Nephron (organoid): ENCODE measurements around the gene MORN1.
A peak's percentile ranks its signal among the peaks of the same experiment; 100 is the strongest.

ENCODE experiments used
- H3K27ac Mint-ChIP-seq, 3 experiments: 2 replicates each; pipeline ENCODE4 v1.8.0; 2020; ENCODE audit warnings: mixed read lengths in 3 of 3, mild to moderate bottlenecking in 2 of 3, moderate library complexity in 1 of 3
- H3K27me3 Mint-ChIP-seq: 2 replicates; pipeline ENCODE4 v1.8.0; 2021; ENCODE audit warnings: low read depth, mild to moderate bottlenecking, moderate library complexity, mixed read lengths
- H3K36me3 Mint-ChIP-seq: 2 replicates; pipeline ENCODE4 v1.8.0; 2020; ENCODE audit warnings: low read depth, mixed read lengths
- H3K4me1 Mint-ChIP-seq: 2 replicates; pipeline ENCODE4 v1.8.0; 2020; ENCODE audit warnings: mixed read lengths
- H3K4me3 Mint-ChIP-seq, 3 experiments: 2 replicates each; pipeline ENCODE4 v1.8.0; 2020; ENCODE audit warnings: mild to moderate bottlenecking in 3 of 3, mixed read lengths in 3 of 3, moderate library complexity in 2 of 3
- H3K9me3 Mint-ChIP-seq: 2 replicates; pipeline ENCODE4 v1.8.0; 2020; ENCODE audit warnings: mixed read lengths
- TF ChIP-seq, protein P1 (sequence below), 3 experiments: fragments of 200-600 bp; sonication (generic); IDR thresholded peaks; one replicate each; pipeline ENCODE4 v1.5.0; 2021; ENCODE audit warnings: antibody characterized with exemption in 3 of 3; ENCODE audit not compliant: unreplicated experiment in 3 of 3

Gene MORN1

DNA sequence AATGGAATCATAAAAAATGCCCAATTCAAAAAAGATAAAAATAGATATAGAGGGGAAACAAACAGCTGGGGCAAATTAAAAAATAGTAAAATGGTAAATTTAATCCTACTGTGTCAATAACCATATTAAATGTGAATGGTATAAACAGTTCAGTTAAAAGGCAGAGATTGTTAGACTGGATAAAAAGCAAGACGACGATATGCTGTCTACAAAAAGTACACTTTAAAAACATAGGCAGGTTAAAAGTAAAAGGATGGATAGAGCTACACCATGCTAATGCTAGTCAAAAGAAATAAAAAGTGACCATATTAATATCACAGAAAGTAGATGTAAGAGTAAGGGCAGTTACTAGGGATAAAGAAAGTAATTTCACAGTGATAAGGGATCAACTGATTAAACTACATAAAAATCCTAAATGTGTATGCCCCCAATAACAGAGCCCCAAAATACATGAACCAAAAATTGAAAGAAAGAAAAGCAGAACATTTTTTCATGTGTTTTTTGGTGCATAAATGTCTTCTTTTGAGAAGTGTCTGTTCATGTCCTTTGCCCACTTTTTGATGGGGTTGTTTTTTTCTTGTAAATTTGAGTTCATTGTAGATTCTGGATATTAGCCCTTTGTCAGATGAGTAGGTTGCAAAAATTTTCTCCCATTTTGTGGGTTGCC lies 27.4 kb downstream of the MORN1 start:
- H3K36me3 Mint-ChIP-seq = peaks cover 64% of the 10 kb centered on the region
- H3K4me3 Mint-ChIP-seq = no peak overlapping the region
- TF ChIP-seq, protein P1, sequence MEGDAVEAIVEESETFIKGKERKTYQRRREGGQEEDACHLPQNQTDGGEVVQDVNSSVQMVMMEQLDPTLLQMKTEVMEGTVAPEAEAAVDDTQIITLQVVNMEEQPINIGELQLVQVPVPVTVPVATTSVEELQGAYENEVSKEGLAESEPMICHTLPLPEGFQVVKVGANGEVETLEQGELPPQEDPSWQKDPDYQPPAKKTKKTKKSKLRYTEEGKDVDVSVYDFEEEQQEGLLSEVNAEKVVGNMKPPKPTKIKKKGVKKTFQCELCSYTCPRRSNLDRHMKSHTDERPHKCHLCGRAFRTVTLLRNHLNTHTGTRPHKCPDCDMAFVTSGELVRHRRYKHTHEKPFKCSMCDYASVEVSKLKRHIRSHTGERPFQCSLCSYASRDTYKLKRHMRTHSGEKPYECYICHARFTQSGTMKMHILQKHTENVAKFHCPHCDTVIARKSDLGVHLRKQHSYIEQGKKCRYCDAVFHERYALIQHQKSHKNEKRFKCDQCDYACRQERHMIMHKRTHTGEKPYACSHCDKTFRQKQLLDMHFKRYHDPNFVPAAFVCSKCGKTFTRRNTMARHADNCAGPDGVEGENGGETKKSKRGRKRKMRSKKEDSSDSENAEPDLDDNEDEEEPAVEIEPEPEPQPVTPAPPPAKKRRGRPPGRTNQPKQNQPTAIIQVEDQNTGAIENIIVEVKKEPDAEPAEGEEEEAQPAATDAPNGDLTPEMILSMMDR (IDR thresholded peaks at IDR 0.05; ENCODE audit: unreplicated experiment in 3 of 3) = no peak
- peaks cover 14% of the 10 kb centered on the region for H3K4me1 Mint-ChIP-seq
- no peaks in the 10 kb centered on the region for H3K27me3 Mint-ChIP-seq
- H3K9me3 Mint-ChIP-seq = peaks cover 23% of the 10 kb centered on the region
- no peak overlapping the region for H3K27ac Mint-ChIP-seq

DNA sequence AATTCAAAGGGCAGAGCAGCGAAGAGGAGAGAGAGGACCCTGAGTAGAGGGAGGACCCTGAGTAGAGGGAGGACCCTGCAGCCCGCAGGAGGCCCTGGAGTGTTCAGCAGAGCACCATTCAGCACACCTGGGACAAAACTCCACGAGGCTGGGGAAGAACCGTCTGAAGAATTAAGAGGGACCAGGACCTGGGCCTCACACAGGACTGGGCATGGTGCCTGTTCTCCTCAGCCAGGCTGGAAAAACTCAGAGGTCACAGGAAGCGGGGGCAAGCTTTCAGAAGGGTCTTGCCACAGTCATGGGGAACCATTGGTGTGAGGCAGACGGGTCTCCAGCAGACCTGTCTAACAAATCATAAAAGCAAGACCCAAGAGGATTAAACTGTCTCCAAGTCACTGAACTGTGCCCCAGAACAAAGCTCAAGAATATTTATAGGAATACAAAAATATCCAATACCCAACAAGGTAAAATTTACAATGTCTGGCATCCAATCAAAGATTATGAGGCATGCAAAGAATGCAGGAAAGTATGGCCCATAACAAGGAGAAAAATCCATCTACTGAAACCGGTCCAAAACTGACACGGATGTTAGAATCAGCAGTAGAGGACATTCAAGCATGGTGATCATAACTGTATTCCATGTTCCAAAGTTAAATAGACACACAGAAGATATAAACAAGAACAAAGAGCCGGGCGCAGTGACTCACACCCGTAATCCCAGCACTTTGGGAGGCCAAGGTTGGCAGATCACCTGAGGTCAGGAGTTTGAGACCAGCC lies 30.6 kb downstream of the MORN1 start:
- peaks cover 21% of the 10 kb centered on the region for H3K9me3 Mint-ChIP-seq
- H3K4me1 Mint-ChIP-seq = peaks cover 24% of the 10 kb centered on the region
- H3K36me3 Mint-ChIP-seq = peaks cover 42% of the 10 kb centered on the region
- H3K27me3 Mint-ChIP-seq = no peaks in the 10 kb centered on the region
- H3K4me3 Mint-ChIP-seq = no peak overlapping the region
- TF ChIP-seq, protein P1 (IDR thresholded peaks at IDR 0.05; ENCODE audit: unreplicated experiment in 3 of 3) = no peak
- H3K27ac Mint-ChIP-seq = peak overlapping the region; percentile 25 to 82 (median 70)

DNA sequence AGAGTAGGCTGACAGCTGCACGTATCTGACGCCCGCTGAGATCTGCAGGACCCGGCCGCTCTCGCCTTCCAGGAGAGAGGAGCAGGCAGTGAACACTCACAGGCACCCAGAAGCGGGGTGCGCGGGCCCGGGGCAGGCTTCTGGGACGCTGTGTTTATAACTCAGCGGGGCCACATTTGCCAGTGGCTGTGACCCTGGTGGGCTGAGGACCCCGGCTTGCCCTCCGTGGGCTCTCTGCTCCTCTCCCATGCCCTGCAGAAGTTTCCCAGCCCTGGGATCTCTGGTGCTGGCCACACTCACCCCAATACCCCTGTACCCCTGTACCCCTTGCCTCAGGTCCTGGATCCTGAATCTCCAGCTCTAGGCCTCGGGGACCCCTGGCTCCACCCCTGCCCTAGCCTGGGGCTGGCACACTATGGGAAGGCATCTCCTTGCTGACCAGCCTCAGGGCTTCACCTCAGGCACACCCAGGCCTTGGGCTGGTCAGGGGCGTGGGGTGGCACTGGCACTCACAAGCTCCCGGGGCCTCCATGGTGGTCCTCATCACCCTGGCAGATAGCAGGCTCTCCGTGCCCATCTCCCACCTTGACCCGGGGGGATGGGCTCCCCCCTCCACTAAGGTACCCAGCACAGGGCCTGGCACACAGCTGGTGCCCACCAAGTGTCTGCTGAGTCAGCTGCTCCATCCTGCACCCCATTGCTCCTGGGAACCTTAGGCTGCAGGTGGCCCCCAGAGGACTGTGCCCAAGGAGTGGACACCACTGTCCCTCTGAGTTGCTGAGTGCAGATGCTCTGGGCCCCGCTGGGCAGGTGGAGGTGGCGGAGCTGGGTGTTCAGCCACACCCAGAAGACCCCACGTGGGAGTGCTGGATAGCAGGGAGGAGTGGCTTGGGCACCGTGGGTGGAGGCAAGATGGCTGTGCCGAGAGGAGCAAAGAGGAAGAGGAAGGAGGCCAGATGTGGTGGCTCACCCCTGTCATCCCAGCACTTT lies 32.4 kb downstream of the MORN1 start:
- Mint-ChIP-seq H3K27me3 (peaks cover 1% of the 10 kb centered on the region), H3K4me3 (no peak overlapping the region), H3K27ac (no peak overlapping the region), H3K4me1 (peaks cover 37% of the 10 kb centered on the region), H3K9me3 (peaks cover 19% of the 10 kb centered on the region), H3K36me3 (peaks cover 36% of the 10 kb centered on the region)
- TF ChIP-seq, protein P1 (IDR thresholded peaks at IDR 0.05; ENCODE audit: unreplicated experiment in 3 of 3) = no peak

DNA sequence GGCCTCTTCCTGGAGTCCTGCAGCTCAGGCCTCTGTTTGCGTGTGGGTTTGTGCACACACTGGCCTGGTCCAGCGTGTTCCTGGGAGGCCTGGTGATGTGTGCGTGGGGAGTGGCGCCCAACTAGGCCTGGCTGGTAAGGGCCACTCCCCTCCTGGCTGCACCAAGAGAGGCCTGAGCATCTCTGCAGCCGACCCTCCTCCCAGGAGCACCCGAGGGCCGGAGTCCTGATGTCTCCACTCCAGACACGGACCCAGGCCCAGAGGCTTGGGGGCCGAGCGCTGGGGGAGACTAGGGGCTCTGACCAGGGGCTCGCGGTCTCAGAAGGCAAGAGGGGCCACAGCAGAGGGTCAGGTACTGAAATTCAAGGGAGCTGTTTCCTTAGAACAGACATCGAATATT lies 33.3 kb downstream of the MORN1 start:
- H3K27me3 Mint-ChIP-seq = peaks cover 3% of the 10 kb centered on the region
- H3K4me3 Mint-ChIP-seq = peak overlapping the region in 1 of 3 experiments; percentile 19
- peaks cover 14% of the 10 kb centered on the region for H3K9me3 Mint-ChIP-seq
- H3K4me1 Mint-ChIP-seq = peaks cover 44% of the 10 kb centered on the region
- TF ChIP-seq, protein P1 (IDR thresholded peaks at IDR 0.05; ENCODE audit: unreplicated experiment in 3 of 3) = no peak
- peaks cover 29% of the 10 kb centered on the region for H3K36me3 Mint-ChIP-seq
- H3K27ac Mint-ChIP-seq = peak overlapping the region; percentile 67 to 89 (median 85)

DNA sequence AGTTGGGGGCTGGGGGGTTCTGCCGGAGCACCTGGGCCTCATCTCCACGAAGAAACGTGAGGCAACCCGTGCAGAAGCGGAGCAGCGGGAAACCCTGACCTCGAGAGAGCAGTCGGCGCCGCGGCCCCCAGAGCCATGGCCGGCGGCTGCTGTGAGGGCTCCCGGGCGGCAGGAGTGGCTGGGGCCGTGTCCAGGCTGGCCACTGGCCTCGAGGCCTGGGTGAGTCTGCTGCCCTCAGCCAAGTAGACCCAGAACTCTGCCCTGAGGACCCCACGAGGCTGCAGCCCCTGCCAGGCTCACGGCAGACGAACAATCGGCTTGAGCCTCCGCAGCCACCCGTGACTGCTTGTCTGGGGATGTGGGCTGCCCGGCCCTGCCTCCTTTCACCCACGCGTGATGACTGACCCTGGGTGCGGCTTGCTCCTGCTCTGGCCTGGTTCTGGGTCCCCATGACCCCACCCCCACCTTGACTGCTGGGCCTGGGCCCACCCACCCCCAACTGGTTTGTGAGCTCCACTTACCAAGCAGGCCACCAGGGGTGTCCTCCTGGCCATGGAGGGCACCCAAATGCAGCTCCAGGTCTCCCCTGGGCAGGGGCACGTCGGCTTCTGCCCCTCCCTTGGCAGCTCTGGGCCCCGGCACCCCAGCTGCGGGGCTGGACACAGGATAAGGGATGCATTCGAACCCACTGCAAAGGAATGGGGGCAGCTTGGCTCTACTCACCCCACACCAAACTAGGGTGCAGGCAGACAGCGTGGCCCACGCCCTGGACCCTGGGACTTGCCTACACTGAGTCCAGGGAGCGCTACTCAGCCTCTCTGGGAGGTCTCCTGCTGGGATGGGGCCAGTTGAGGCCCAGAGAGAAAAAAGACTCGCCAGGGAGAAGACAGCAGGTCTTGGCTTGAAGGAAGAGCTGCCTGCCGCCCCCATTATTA lies 34.2 kb downstream of the MORN1 start:
- Mint-ChIP-seq H3K27ac (peak overlapping the region; percentile 67 to 89 (median 85)), H3K4me3 (peak overlapping the region in 1 of 3 experiments; percentile 23), H3K4me1 (peaks cover 44% of the 10 kb centered on the region), H3K9me3 (peaks cover 7% of the 10 kb centered on the region), H3K27me3 (peaks cover 3% of the 10 kb centered on the region), H3K36me3 (peaks cover 20% of the 10 kb centered on the region)
- TF ChIP-seq, protein P1 (IDR thresholded peaks at IDR 0.05; ENCODE audit: unreplicated experiment in 3 of 3) = no peak
